Measurements from ENCODE around the gene LLGL2.

GRCh38 chr17:75572713-75573539 lies 47.4 kb downstream of the LLGL2 start:
- TF ChIP-seq CTCF (IDR thresholded peaks at IDR 0.05) (no peak), ZFX (IDR thresholded peaks at IDR 0.05; ENCODE audit: borderline replicate concordance) (no peak)

All from 22Rv1 (cell line).